ENCODE measurements around the gene ZBTB20. TPM values are rescaled to one million over a fixed set of nuclear protein-coding genes. Genes with fewer than 3 reads are reported as not detected.

The ZBTB20 gene
- total and polyA plus RNA-seq, 2 donors (not counting 1 experiment from before 2014, with no cell fraction given), result 4.0 to 123 TPM

DNA sequence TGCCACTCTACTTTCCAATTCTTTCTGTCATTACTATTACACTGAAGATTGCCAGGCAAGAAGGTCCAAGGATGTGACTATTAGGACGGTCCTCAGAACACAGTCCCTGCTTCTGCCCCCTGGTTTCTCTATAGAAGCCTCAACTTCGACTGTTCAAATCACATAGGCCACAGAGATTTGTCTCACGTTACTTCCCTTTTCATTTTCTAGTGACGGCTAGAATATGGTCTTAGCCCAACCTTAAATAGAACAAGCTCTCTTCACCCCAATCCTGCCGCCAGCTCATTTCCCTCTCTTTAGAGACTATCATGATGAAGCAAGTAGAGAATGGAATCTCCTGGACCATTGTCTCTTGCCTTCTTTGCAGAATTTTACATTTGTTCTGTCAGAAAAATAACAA lies 768.3 kb downstream of the ZBTB20 start:
- Histone ChIP-seq H3K4me3 (ENCODE audit: control extremely low read depth in 1 of 5, extremely low read depth in 1 of 5, insufficient read depth in 1 of 5, low read depth in 2 of 5, low read length in 4 of 5) (no peak overlapping the region), H3K4me1 (ENCODE audit: control insufficient read depth in 2 of 2, insufficient read depth in 2 of 2, low read length in 2 of 2) (peaks cover 0 to 3% of the 10 kb centered on the region in 2 donors), H3K9me3 (ENCODE audit: control extremely low read depth in 1 of 3, control insufficient read depth in 2 of 3, insufficient read depth in 1 of 3, low read length in 2 of 3) (no peaks in the 10 kb centered on the region), H3K4me2 (replicated peaks; ENCODE audit: low read depth, low read length, poor library complexity, severe bottlenecking) (no peak overlapping the region), H3K36me3 (replicated peaks in 1 of 2; ENCODE audit: control extremely low read depth in 1 of 2, control insufficient read depth in 1 of 2, extremely low read depth in 1 of 2, insufficient read depth in 2 of 2, low read length in 1 of 2) (peaks cover 3 to 47% of the 10 kb centered on the region in 2 experiments), H2AFZ (ENCODE audit: insufficient read depth, low read depth, low read length, poor library complexity, severe bottlenecking) (no peak overlapping the region), H3K27me3 (replicated peaks in 1 of 4; ENCODE audit: control extremely low read depth in 1 of 4, control insufficient read depth in 3 of 4, insufficient read depth in 4 of 4, low read length in 3 of 4) (no peaks in the 10 kb centered on the region), H4K20me1 (ENCODE audit: control insufficient read depth, insufficient read depth, low read length, poor library complexity, severe bottlenecking) (no peaks in the 10 kb centered on the region), H3K27ac (ENCODE audit: low read length in 2 of 2) (no peak overlapping the region), H3K9ac (ENCODE audit: low read length) (no peak overlapping the region), H3K79me2 (ENCODE audit: control insufficient read depth, insufficient read depth, low read length) (no peaks in the 10 kb centered on the region)
- H3K4me1 Mint-ChIP-seq, result peaks cover 4% of the 10 kb centered on the region
- no peak overlapping the region for H3K4me3 Mint-ChIP-seq
- POLR2A ChIA-PET, result no interaction called here
- intact Hi-C loops (cut with micrococcal nuclease), result no loop called here
- H3K27me3 Mint-ChIP-seq, result no peaks in the 10 kb centered on the region
- DNase-seq (peak; percentile 17), ATAC-seq (ENCODE audit: low read depth) (no peak)
- WGBS (ENCODE audit: insufficient coverage), result 87% methylated on average over 5 of the region's 5 CpGs
- H3K9me3 Mint-ChIP-seq (ENCODE audit: insufficient read depth), result no peaks in the 10 kb centered on the region
- peak overlapping the region; percentile 2 for H3K27ac Mint-ChIP-seq
- TF ChIP-seq EZH2 (IDR thresholded peaks at IDR 0.05; ENCODE audit: borderline replicate concordance, insufficient read depth, low read depth, low read length, poor library complexity, severe bottlenecking), result no peak
- TF ChIP-seq, protein P1, sequence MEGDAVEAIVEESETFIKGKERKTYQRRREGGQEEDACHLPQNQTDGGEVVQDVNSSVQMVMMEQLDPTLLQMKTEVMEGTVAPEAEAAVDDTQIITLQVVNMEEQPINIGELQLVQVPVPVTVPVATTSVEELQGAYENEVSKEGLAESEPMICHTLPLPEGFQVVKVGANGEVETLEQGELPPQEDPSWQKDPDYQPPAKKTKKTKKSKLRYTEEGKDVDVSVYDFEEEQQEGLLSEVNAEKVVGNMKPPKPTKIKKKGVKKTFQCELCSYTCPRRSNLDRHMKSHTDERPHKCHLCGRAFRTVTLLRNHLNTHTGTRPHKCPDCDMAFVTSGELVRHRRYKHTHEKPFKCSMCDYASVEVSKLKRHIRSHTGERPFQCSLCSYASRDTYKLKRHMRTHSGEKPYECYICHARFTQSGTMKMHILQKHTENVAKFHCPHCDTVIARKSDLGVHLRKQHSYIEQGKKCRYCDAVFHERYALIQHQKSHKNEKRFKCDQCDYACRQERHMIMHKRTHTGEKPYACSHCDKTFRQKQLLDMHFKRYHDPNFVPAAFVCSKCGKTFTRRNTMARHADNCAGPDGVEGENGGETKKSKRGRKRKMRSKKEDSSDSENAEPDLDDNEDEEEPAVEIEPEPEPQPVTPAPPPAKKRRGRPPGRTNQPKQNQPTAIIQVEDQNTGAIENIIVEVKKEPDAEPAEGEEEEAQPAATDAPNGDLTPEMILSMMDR (IDR thresholded peaks at IDR 0.05), result no peak
- CTCF ChIA-PET, result interaction anchor here (1.2 to 1.3 kb wide), 2 partner anchors 223 to 225 kb away, joined by 3 read pairs; no protein-coding TSS in a partner anchor

DNA sequence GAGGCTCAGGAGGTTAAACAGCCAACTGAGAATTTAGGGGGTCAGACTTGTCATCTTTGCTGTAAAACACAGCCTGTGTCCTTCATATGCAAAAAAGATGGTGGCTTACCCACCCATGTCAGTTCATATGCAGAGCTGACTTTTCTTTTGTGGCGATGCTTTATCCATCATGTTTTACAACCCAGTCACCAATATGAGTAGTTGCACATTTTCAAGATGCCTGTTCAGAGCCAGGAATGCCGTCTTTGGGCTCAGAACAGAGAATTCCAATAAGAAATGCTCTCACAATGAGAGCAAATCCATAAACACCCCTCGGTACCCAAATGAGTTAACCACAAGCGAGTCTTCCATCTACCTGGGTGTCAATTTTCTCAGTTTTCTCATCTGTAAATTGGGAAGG lies 769.7 kb downstream of the ZBTB20 start:
- Histone ChIP-seq H3K36me3 (replicated peaks in 1 of 2; ENCODE audit: control extremely low read depth in 1 of 2, control insufficient read depth in 1 of 2, extremely low read depth in 1 of 2, insufficient read depth in 2 of 2, low read length in 1 of 2) (peaks cover 3 to 43% of the 10 kb centered on the region in 2 experiments), H3K27ac (ENCODE audit: low read length in 2 of 2) (no peak overlapping the region), H3K4me3 (ENCODE audit: control extremely low read depth in 1 of 5, extremely low read depth in 1 of 5, insufficient read depth in 1 of 5, low read depth in 2 of 5, low read length in 4 of 5) (no peak overlapping the region), H4K20me1 (ENCODE audit: control insufficient read depth, insufficient read depth, low read length, poor library complexity, severe bottlenecking) (no peaks in the 10 kb centered on the region), H3K9me3 (ENCODE audit: control extremely low read depth in 1 of 3, control insufficient read depth in 2 of 3, insufficient read depth in 1 of 3, low read length in 2 of 3) (no peaks in the 10 kb centered on the region), H3K4me2 (replicated peaks; ENCODE audit: low read depth, low read length, poor library complexity, severe bottlenecking) (no peak overlapping the region), H3K79me2 (ENCODE audit: control insufficient read depth, insufficient read depth, low read length) (no peaks in the 10 kb centered on the region), H3K4me1 (ENCODE audit: control insufficient read depth in 2 of 2, insufficient read depth in 2 of 2, low read length in 2 of 2) (no peaks in the 10 kb centered on the region), H2AFZ (ENCODE audit: insufficient read depth, low read depth, low read length, poor library complexity, severe bottlenecking) (no peak overlapping the region), H3K27me3 (replicated peaks in 1 of 4; ENCODE audit: control extremely low read depth in 1 of 4, control insufficient read depth in 3 of 4, insufficient read depth in 4 of 4, low read length in 3 of 4) (no peaks in the 10 kb centered on the region), H3K9ac (ENCODE audit: low read length) (no peak overlapping the region)
- intact Hi-C loops (cut with micrococcal nuclease), result no loop called here
- Mint-ChIP-seq H3K9me3 (ENCODE audit: insufficient read depth) (no peaks in the 10 kb centered on the region), H3K4me1 (peaks cover 4% of the 10 kb centered on the region), H3K4me3 (no peak overlapping the region), H3K27ac (no peak overlapping the region), H3K27me3 (no peaks in the 10 kb centered on the region)
- ATAC-seq (ENCODE audit: low read depth), result no peak
- TF ChIP-seq EZH2 (IDR thresholded peaks at IDR 0.05; ENCODE audit: borderline replicate concordance, insufficient read depth, low read depth, low read length, poor library complexity, severe bottlenecking), result no peak
- TF ChIP-seq, protein P1 (IDR thresholded peaks at IDR 0.05), result no peak
- DNase-seq, result no peak
- ChIA-PET CTCF (interaction anchor here (0.6 to 1.2 kb wide), 3 partner anchors 19 to 223 kb away, joined by 3 to 4 read pairs (median 3); no protein-coding TSS in a partner anchor), POLR2A (no interaction called here)
- WGBS (ENCODE audit: insufficient coverage), result 100% methylated on average over 1 of the region's 4 CpGs

Measured in B cell (primary cell).